Vagina (tissue), 2 donors: ENCODE measurements around the gene HOXA6. TPM values are rescaled to one million over a fixed set of nuclear protein-coding genes. Genes with fewer than 3 reads are reported as not detected.

Source experiments
- DNase-seq, 2 donors: peaks; one replicate each; pipeline ENCODE4 v3.0.0-alpha.2; 2017; ENCODE audit errors: extremely low spot score in 2 of 2
- H3K27ac ChIP-seq: fragments of 200-600 bp; sonication (generic); one replicate; pipeline ENCODE4 v1.5.1; 2019
- H3K27me3 ChIP-seq: fragments of 200-600 bp; sonication (generic); one replicate; pipeline ENCODE4 v1.5.1; 2019
- H3K36me3 ChIP-seq, 2 donors: fragments of 200-600 bp; sonication (generic); one replicate each; pipeline ENCODE4 v1.5.1; 2017 to 2019
- H3K4me1 ChIP-seq: fragments of 200-600 bp; sonication (generic); one replicate; pipeline ENCODE4 v1.5.1; 2019
- H3K4me3 ChIP-seq, 2 donors: fragments of 200-600 bp; sonication (generic); 1 replicate in 1 of 2; 2 replicates in 1 of 2; pipeline ENCODE4 v1.5.1; 2016 to 2019
- H3K9me3 ChIP-seq: fragments of 200-600 bp; sonication (generic); one replicate; pipeline ENCODE4 v1.5.1; 2019
- CTCF ChIP-seq, 3 experiments: fragments of 450-650 bp in 2 of 3; fragments of 200-600 bp in 1 of 3; sonication (generic) in 1 of 3; IDR thresholded peaks; one replicate each; pipeline ENCODE4 v1.5.1; 2017 to 2019; ENCODE audit warnings: antibody characterized with exemption in 3 of 3, mild to moderate bottlenecking in 2 of 3, moderate library complexity in 2 of 3
- POLR2A ChIP-seq, 2 donors: fragments of 450-650 bp; IDR thresholded peaks; one replicate each; pipeline ENCODE4 v1.6.1; 2017; ENCODE audit warnings: antibody characterized with exemption in 2 of 2, mild to moderate bottlenecking in 2 of 2, moderate library complexity in 2 of 2
- POLR2AphosphoS5 ChIP-seq, 2 donors: sonication (generic); formaldehyde crosslinking; IDR thresholded peaks; one replicate each; pipeline ENCODE4 v1.9.0; 2017; ENCODE audit warnings: antibody characterized with exemption in 2 of 2, mild to moderate bottlenecking in 2 of 2, low read depth in 1 of 2; ENCODE audit not compliant: insufficient read depth in 1 of 2
- intact Hi-C: fragments of 100-400 bp; cut with DNase I; formaldehyde crosslinking; loops from one replicate; pipeline ENCODE4 v1.15.1; 2023
- total RNA-seq: library from RNA; depleted of rRNA; stranded (reverse); fragments of >200 nt; gene quantifications from one replicate; pipeline ENCODE4 v1.2.3, GENCODE V29; 2016

The HOXA6 gene
- total RNA-seq, 1 donor from 2014 or later: 1.7 TPM

DNA sequence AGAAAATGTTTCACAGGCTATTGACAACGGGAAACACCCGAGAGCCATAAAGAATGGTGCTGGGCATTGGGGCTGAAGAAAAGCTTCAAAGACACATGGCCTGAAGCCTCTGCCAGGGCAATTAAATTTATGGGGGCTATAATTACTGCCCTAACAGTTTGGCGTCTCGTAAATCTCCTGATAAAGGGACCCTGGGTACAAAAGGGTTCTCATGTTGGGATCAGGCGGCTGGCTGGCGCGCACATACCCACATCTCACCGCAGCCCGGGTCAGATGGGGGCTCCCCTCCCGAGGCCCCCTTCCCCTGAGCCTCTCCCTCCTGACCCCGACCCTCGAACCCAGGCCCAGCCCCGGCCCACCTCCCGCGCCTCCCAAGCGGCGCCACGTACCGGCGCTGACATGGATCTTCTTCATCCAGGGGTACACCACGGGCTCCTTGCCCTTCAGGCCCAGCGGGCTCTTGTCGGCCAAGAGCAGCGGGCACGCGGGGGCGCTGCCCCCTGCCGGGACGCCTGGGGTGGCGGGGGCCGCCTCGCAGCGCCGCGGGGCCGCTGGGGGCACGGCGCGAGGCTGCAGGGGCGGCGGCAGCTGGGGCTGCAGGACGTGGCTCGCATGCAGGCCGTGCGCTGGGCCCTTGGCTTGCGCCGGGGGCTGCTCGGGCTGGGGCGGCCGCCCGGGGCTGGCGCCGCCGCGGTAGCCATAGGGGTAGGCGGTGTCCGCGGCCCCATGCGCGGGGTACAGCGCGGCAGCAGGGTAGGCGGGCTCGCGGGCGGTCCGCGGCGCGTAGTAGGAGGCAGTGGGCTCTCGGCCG lies 17.6 kb downstream of the HOXA6 start:
- Histone ChIP-seq H3K9me3 (no peaks in the 10 kb centered on the region), H3K36me3 (no peaks in the 10 kb centered on the region), H3K4me3 (peak overlapping the region; percentile 60 to 86), H3K27me3 (no peaks in the 10 kb centered on the region), H3K4me1 (peaks cover 16% of the 10 kb centered on the region), H3K27ac (peak overlapping the region; percentile 79)
- intact Hi-C loops: no loop called here
- no peak for DNase-seq
- TF ChIP-seq CTCF (IDR thresholded peaks at IDR 0.05) (no peak), POLR2A (IDR thresholded peaks at IDR 0.05) (no peak), POLR2AphosphoS5 (IDR thresholded peaks at IDR 0.05; ENCODE audit: insufficient read depth in 1 of 2, low read depth in 1 of 2) (no peak)

- no peak for DNase-seq
- intact Hi-C loops: no loop called here
- no peak overlapping the region for H3K27ac ChIP-seq
Measured at GRCh38 chr7:27128776-27129728, 18.5 kb downstream of the HOXA6 start.

DNA sequence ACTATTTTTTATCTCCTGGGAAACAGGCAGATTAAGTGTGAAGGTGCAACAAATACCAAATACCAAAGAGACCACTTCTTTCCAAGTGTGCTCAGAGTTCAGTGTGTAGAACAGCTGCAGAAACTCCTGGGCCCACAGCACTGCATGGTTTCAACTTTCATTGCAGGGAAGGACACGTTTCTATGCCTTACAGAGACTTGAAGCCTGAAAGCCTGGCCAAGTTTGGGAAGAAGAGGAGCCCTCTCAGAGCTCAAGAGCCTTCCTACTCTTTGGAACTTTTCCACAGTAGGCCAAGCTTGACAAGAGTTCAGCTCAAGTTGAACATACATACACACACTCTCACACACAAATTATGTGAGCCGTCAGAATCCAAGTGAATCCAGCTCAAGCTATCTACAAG lies 19.5 kb downstream of the HOXA6 start:
- Histone ChIP-seq H3K36me3 (no peaks in the 10 kb centered on the region), H3K4me1 (peaks cover 16% of the 10 kb centered on the region), H3K4me3 (no peak overlapping the region), H3K27me3 (no peaks in the 10 kb centered on the region), H3K27ac (no peak overlapping the region), H3K9me3 (no peaks in the 10 kb centered on the region)
- TF ChIP-seq CTCF (IDR thresholded peaks at IDR 0.05) (no peak), POLR2A (IDR thresholded peaks at IDR 0.05) (no peak), POLR2AphosphoS5 (IDR thresholded peaks at IDR 0.05; ENCODE audit: insufficient read depth in 1 of 2, low read depth in 1 of 2) (no peak)
- no peak for DNase-seq
- intact Hi-C loops: no loop called here

More at GRCh38 chr7:27128776-27129728, 18.5 kb downstream of the HOXA6 start:
- H3K4me1 ChIP-seq: peaks cover 16% of the 10 kb centered on the region
- no peak for TF ChIP-seq POLR2A (IDR thresholded peaks at IDR 0.05)
- no peak overlapping the region for H3K4me3 ChIP-seq
- H3K9me3 ChIP-seq: no peaks in the 10 kb centered on the region
- H3K36me3 ChIP-seq: no peaks in the 10 kb centered on the region
- H3K27me3 ChIP-seq: no peaks in the 10 kb centered on the region

GRCh38 chr7:27126596-27127327 lies 20.8 kb downstream of the HOXA6 start:
- H3K9me3 ChIP-seq: no peaks in the 10 kb centered on the region
- H3K27ac ChIP-seq: no peak overlapping the region
- no peaks in the 10 kb centered on the region for H3K27me3 ChIP-seq
- intact Hi-C loops: no loop called here
- peaks cover 16% of the 10 kb centered on the region for H3K4me1 ChIP-seq
- H3K4me3 ChIP-seq: no peak overlapping the region
- TF ChIP-seq POLR2A (IDR thresholded peaks at IDR 0.05) (no peak), POLR2AphosphoS5 (IDR thresholded peaks at IDR 0.05; ENCODE audit: insufficient read depth in 1 of 2, low read depth in 1 of 2) (no peak), CTCF (IDR thresholded peaks at IDR 0.05) (no peak)
- no peak for DNase-seq
- no peaks in the 10 kb centered on the region for H3K36me3 ChIP-seq

GRCh38 chr7:27125986-27126394 lies 21.6 kb downstream of the HOXA6 start:
- no peak for TF ChIP-seq POLR2AphosphoS5 (IDR thresholded peaks at IDR 0.05; ENCODE audit: insufficient read depth in 1 of 2, low read depth in 1 of 2)
- TF ChIP-seq CTCF (IDR thresholded peaks at IDR 0.05): no peak
- no peak for TF ChIP-seq POLR2A (IDR thresholded peaks at IDR 0.05)
- H3K36me3 ChIP-seq: no peaks in the 10 kb centered on the region
- H3K9me3 ChIP-seq: no peaks in the 10 kb centered on the region
- intact Hi-C loops: no loop called here
- H3K27ac ChIP-seq: no peak overlapping the region
- DNase-seq: no peak
- no peak overlapping the region for H3K4me3 ChIP-seq
- peaks cover 12% of the 10 kb centered on the region for H3K4me1 ChIP-seq
- H3K27me3 ChIP-seq: no peaks in the 10 kb centered on the region
